ENCODE data around the gene TRIM4. TPM values are rescaled to one million over a fixed set of nuclear protein-coding genes. Genes with fewer than 3 reads are reported as not detected.

TRIM4 gene
- total RNA-seq, 1 donor from 2014 or later: 35.8 TPM

DNA sequence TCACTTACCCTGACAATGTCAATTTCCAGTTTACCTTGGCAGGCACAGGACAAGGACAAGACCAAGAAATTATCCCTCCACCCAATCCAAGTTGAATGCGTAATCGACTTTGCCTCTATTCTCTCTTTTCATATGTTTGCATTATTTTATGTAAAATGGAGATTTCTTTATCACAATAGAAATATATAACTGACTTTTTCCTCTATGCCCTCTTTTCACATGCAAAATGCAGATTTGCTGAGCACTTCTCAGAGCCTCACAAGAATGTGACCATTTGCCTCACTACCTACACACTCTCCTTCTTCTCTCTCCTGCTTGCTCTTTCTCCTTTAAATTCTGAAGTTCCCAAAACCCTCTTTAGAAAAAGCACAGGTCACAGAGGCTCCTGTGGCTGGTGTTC is 76.4 kb downstream of the TRIM4 start:
- ATAC-seq (ENCODE audit: low read depth): no peak
- CTCF ChIA-PET: no interaction called here

More for the DNA sequence above, 76.4 kb downstream of the TRIM4 start:
- no peaks in the 10 kb centered on the region for H3K9me3 Mint-ChIP-seq
- H3K36me3 Mint-ChIP-seq (ENCODE audit: low read depth): no peaks in the 10 kb centered on the region
- POLR2A ChIA-PET: no interaction called here
- peaks cover 13% of the 10 kb centered on the region for H3K27me3 Mint-ChIP-seq
- TF ChIP-seq, protein P1, sequence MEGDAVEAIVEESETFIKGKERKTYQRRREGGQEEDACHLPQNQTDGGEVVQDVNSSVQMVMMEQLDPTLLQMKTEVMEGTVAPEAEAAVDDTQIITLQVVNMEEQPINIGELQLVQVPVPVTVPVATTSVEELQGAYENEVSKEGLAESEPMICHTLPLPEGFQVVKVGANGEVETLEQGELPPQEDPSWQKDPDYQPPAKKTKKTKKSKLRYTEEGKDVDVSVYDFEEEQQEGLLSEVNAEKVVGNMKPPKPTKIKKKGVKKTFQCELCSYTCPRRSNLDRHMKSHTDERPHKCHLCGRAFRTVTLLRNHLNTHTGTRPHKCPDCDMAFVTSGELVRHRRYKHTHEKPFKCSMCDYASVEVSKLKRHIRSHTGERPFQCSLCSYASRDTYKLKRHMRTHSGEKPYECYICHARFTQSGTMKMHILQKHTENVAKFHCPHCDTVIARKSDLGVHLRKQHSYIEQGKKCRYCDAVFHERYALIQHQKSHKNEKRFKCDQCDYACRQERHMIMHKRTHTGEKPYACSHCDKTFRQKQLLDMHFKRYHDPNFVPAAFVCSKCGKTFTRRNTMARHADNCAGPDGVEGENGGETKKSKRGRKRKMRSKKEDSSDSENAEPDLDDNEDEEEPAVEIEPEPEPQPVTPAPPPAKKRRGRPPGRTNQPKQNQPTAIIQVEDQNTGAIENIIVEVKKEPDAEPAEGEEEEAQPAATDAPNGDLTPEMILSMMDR (IDR thresholded peaks at IDR 0.05): no peak
- no peak for DNase-seq
- intact Hi-C loops (cut with micrococcal nuclease): no loop called here
- no peak overlapping the region for H3K4me3 Mint-ChIP-seq
- peaks cover under 1% of the 10 kb centered on the region for H3K4me1 Mint-ChIP-seq
- no peak overlapping the region for H3K27ac Mint-ChIP-seq

Other genes with a start within 250 kb of the TRIM4 start
- not detected in 2 replicates for gene CYP3A5, start 239.5 kb downstream of the TRIM4 start, total RNA-seq
- not detected in 2 replicates for gene CYP3A7, start 184.3 kb downstream of the TRIM4 start, total RNA-seq
- gene CYP3A4, start 135.3 kb downstream of the TRIM4 start, total RNA-seq: not detected in 2 replicates
- not detected in 2 replicates for gene CYP3A43, start 91.5 kb downstream of the TRIM4 start, total RNA-seq
- gene OR2AE1, start 42.5 kb downstream of the TRIM4 start, total RNA-seq: 0.39 and 1.3 TPM in 2 replicates
- gene GJC3, start 10.1 kb upstream of the TRIM4 start, total RNA-seq: not detected in 2 replicates
- gene AZGP1, start 56.5 kb upstream of the TRIM4 start, total RNA-seq: not detected in 2 replicates
- gene ZKSCAN1, start 96.1 kb upstream of the TRIM4 start, total RNA-seq: 59.0 and 70.6 TPM in 2 replicates
- gene ZSCAN21, start 130.2 kb upstream of the TRIM4 start, total RNA-seq: 10.6 and 11.3 TPM in 2 replicates
- 33.9 and 39.6 TPM in 2 replicates for gene ZNF3, start 162.2 kb upstream of the TRIM4 start, total RNA-seq
- 88.3 and 108 TPM in 2 replicates for gene COPS6, start 169.4 kb upstream of the TRIM4 start, total RNA-seq
- 99.7 and 104 TPM in 2 replicates for gene MCM7, start 181.9 kb upstream of the TRIM4 start, total RNA-seq
- 11.1 and 12.5 TPM in 2 replicates for gene AP4M1, start 182.1 kb upstream of the TRIM4 start, total RNA-seq
- 42.6 and 54.9 TPM in 2 replicates for gene TAF6, start 199.8 kb upstream of the TRIM4 start, total RNA-seq
- gene CNPY4, start 200.1 kb upstream of the TRIM4 start, total RNA-seq: 7.1 and 8.6 TPM in 2 replicates
- 1.9 and 2.2 TPM in 2 replicates for gene MBLAC1, start 207.4 kb upstream of the TRIM4 start, total RNA-seq
- 151 and 161 TPM in 2 replicates for gene LAMTOR4, start 229.4 kb upstream of the TRIM4 start, total RNA-seq
- gene TRAPPC14, start 239.2 kb upstream of the TRIM4 start, total RNA-seq: 55.7 and 65.3 TPM in 2 replicates
- 0.10 and 1.2 TPM in 2 replicates for gene GAL3ST4, start 249.1 kb upstream of the TRIM4 start, total RNA-seq

Data from activated B cell treated with CpG ODN at 0.5 μM for 24 hours (primary cell).